ENCODE data around the gene KIF25.

DNA sequence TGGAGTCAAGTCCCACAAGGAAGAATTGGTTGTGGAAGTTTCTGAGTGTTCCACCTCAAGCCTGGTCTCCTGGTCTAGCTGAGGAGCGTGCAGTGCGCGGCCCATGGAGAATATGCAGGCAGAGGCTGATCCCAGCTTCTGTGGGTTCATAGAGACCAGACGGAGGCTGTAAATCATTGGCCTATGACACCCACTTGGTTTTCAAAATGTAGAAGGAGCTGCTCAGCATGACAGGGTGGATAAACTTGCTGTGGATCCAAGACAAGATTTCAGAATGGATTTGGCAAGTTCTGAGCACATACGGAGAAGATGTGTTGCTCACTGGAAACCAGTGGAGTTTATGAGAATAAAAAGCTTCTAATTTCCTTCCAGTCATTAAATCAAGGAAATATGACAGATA is 744 bp downstream of the KIF25 start:
- TF ChIP-seq, protein P1, sequence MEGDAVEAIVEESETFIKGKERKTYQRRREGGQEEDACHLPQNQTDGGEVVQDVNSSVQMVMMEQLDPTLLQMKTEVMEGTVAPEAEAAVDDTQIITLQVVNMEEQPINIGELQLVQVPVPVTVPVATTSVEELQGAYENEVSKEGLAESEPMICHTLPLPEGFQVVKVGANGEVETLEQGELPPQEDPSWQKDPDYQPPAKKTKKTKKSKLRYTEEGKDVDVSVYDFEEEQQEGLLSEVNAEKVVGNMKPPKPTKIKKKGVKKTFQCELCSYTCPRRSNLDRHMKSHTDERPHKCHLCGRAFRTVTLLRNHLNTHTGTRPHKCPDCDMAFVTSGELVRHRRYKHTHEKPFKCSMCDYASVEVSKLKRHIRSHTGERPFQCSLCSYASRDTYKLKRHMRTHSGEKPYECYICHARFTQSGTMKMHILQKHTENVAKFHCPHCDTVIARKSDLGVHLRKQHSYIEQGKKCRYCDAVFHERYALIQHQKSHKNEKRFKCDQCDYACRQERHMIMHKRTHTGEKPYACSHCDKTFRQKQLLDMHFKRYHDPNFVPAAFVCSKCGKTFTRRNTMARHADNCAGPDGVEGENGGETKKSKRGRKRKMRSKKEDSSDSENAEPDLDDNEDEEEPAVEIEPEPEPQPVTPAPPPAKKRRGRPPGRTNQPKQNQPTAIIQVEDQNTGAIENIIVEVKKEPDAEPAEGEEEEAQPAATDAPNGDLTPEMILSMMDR (IDR thresholded peaks at IDR 0.05), result no peak
- TF ChIP-seq POLR2A (IDR thresholded peaks at IDR 0.05) (no peak), EP300 (IDR thresholded peaks at IDR 0.05) (no peak)

All from ovary (tissue), 3 donors.